ENCODE measurements around the gene XRCC5. TPM values are rescaled to one million over a fixed set of nuclear protein-coding genes. Genes with fewer than 3 reads are reported as not detected.
"Not testable (repeated sequence)": the region's sequence is repeated elsewhere in the genome, so short reads cannot be mapped to it uniquely, and the experiment has no call there.

XRCC5 gene
- 100 to 1,000 TPM; 487 to 501 TPM for total RNA-seq

DNA sequence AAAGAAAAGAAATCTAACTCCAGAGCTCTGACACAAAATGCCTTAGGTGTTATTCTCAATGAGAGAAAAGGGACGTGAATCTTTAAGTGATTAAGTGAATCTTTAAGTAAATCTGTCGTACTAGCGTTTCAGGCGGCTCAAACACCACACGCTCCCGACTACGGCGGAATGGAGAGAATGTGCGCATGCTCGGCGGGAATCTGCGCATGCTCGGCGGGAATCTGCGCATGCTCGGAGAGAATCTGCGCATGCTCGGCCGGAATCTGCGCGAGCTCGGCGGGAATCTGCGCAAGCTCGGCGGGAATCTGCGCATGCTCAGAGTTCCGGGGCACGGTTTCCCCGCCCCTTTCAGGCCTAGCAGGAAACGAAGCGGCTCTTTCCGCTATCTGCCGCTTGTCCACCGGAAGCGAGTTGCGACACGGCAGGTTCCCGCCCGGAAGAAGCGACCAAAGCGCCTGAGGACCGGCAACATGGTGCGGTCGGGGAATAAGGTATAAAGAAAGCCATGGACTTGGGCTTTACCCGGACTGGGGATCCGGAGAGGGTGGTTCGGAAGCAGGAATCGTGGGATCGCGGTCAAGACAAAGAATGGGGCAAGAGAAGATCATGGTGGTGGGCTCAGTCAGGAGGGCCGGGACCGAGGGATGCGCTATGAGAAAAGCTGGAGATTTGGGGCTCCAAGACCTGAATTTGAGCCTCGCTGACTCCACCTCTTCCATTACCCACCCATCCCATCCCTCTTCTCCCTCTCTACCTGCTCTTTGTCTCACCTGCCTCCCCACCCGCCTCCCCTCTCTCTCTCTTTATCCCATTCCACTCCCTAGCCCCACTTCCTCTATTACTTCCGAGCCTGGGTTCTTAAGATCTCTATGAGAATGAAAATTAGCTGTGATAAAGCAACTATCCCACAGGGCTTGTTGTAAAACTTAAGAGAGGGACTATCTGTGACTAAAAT lies at the start of gene XRCC5:
XRCC5 (plus strand) TSS at position 382 of the 955 bp plus-strand sequence; CDS start at position 471, 89 bp downstream.
- DNase-seq (ENCODE audit: low spot score in 2 of 2) (peak; percentile 97 to 99), ATAC-seq (peak; percentile 72 to 91)
- Mint-ChIP-seq H3K36me3 (peaks cover 46 to 51% of the 10 kb centered on the region in 2 donors), H3K9me3 (no peaks in the 10 kb centered on the region), H3K27ac (peak within 1 kb of the TSS; percentile 93 to 100)

GRCh38 chr2:216064014-216064630 lies 45.0 kb upstream of the XRCC5 start:
- peaks cover 0 to 7% of the 10 kb centered on the region in 2 donors for H3K36me3 Mint-ChIP-seq
- DNase-seq (ENCODE audit: low spot score in 2 of 2) (no peak), ATAC-seq (no peak)
- H3K9me3 Mint-ChIP-seq: no peaks in the 10 kb centered on the region
- H3K27ac Mint-ChIP-seq: no peak overlapping the region

GRCh38 chr2:216064665-216065064 lies 44.5 kb upstream of the XRCC5 start:
- DNase-seq (ENCODE audit: low spot score in 2 of 2) (no peak), ATAC-seq (no peak)
- Mint-ChIP-seq H3K9me3 (no peaks in the 10 kb centered on the region), H3K27ac (no peak overlapping the region), H3K36me3 (peaks cover 0 to 2% of the 10 kb centered on the region in 2 donors)

- H3K27ac Mint-ChIP-seq: no peak overlapping the region
- DNase-seq (ENCODE audit: low spot score in 2 of 2): no peak
- ATAC-seq: no peak
- no peaks in the 10 kb centered on the region for H3K36me3 Mint-ChIP-seq
- H3K9me3 Mint-ChIP-seq: no peaks in the 10 kb centered on the region
Measured at GRCh38 chr2:216066230-216066629, 42.9 kb upstream of the XRCC5 start.

GRCh38 chr2:216069028-216069427 lies 40.1 kb upstream of the XRCC5 start:
- ATAC-seq: no peak
- Mint-ChIP-seq H3K27ac (no peak overlapping the region), H3K36me3 (peaks cover 0 to 1% of the 10 kb centered on the region in 2 donors), H3K9me3 (no peaks in the 10 kb centered on the region)
- DNase-seq (ENCODE audit: low spot score in 2 of 2): no peak

DNA sequence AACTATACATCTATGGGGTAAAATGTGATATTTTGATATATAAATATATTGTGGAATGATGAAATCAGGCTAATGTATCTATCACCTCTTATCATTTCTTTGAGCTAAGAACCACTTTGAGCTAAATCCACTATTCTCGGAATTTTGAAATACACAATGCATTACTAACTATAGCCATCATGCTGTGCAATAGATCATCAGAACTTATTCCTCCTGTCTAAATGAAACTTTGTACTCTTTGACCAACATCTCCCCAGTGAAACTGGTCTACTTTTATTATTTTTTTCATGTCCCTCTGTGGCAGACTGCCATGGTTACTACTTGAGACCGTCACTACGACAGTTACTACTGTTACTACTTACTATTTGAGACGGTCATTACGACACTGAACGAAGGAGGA lies 39.0 kb upstream of the XRCC5 start:
- no peak overlapping the region for H3K27ac Mint-ChIP-seq
- no peak for DNase-seq (ENCODE audit: low spot score in 2 of 2)
- H3K36me3 Mint-ChIP-seq: peaks cover 0 to 8% of the 10 kb centered on the region in 2 donors
- H3K9me3 Mint-ChIP-seq: no peaks in the 10 kb centered on the region
- no peak for ATAC-seq

DNA sequence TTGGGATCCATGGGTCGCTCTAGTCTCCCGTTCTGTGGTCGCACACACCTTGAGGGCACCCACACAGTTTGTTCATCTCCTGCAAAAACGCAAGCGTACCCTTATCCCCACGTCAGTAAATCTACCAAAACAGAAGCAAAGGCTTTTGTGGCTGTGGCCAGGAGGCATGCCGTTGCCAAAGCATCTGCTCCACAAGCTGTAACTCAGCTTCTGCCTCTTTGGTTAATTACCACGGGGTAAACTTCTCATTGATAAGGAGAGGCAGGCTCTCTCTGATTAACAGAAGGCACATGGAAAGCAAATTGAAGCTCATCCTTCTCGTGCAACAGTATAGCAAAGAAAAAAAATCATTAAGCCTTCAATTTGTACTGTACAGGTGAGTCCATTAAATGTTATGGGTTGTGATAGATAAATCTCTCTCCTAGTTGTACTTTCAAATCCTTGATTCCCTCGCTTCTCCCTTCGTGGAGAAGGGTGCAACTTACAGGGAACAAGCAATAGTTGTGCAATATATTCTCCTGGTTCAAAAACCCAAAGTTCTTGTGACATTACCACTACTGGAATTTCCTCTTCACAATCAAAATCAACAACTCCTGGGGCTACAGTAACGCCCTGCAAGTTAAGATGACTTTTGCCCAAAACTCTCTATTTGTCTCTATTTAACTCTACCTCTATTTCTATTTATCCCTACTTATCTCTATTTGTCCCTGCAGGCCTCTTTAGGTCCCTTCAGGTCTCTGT lies 37.9 kb upstream of the XRCC5 start:
- no peak for ATAC-seq

GRCh38 chr2:216072473-216072872 lies 36.7 kb upstream of the XRCC5 start:
- DNase-seq (ENCODE audit: low spot score in 2 of 2): no peak
- Mint-ChIP-seq H3K36me3 (peaks cover 0 to 8% of the 10 kb centered on the region in 2 donors), H3K9me3 (no peaks in the 10 kb centered on the region), H3K27ac (no peak overlapping the region)
- no peak for ATAC-seq

More for the DNA sequence above, 37.9 kb upstream of the XRCC5 start:
- Mint-ChIP-seq H3K27ac (peak overlapping the region in 1 of 2 donors; percentile 62), H3K9me3 (no peaks in the 10 kb centered on the region), H3K36me3 (peaks cover 0 to 8% of the 10 kb centered on the region in 2 donors)
- DNase-seq (ENCODE audit: low spot score in 2 of 2): no peak

DNA sequence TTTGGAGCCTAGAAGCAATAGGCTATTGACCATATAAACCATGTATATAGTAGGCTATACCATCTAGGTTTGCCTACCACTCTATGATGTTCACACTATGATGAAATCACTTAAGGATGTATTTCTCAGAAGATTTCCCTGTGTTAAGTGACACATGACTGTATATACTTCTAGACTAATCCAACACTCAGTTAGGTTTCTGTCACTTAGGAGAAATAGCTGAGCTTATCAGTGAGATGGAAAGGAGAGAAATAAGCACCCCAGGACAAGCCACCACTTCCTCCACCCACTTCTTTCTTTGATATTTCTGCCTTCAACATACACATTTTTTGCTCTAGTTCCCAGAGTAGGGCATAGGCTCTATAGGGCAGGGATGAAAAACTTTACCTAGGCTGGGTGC lies 35.4 kb upstream of the XRCC5 start:
- peaks cover 0 to 8% of the 10 kb centered on the region in 2 donors for H3K36me3 Mint-ChIP-seq
- H3K9me3 Mint-ChIP-seq: no peaks in the 10 kb centered on the region
- ATAC-seq (peak; percentile 36 to 63), DNase-seq (ENCODE audit: low spot score in 2 of 2) (no peak)
- H3K27ac Mint-ChIP-seq: peak overlapping the region in 1 of 2 donors; percentile 50

DNA sequence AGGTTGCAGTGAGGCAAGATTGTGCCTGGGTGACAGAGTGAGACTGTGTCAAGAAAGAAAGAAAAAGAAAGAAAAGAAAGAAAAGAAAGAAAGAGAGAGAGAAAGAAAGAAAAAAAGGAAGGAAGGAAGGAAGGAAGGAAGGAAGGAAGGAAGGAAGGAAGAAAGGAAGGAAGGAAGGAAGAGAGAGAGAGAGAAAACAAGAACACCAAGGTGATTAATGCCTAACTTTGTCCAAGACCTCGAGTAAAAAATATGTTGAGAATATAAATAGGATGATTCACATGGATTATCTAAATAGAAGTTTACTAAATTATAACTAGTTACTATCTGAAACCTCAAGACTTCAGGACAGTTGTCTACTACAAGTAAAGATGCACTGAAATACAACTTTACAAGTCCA lies 34.8 kb upstream of the XRCC5 start:
- no peaks in the 10 kb centered on the region for H3K9me3 Mint-ChIP-seq
- DNase-seq (ENCODE audit: low spot score in 2 of 2) (no peak), ATAC-seq (no peak)
- peak overlapping the region in 1 of 2 donors; percentile 50 for H3K27ac Mint-ChIP-seq
- peaks cover 0 to 8% of the 10 kb centered on the region in 2 donors for H3K36me3 Mint-ChIP-seq

DNA sequence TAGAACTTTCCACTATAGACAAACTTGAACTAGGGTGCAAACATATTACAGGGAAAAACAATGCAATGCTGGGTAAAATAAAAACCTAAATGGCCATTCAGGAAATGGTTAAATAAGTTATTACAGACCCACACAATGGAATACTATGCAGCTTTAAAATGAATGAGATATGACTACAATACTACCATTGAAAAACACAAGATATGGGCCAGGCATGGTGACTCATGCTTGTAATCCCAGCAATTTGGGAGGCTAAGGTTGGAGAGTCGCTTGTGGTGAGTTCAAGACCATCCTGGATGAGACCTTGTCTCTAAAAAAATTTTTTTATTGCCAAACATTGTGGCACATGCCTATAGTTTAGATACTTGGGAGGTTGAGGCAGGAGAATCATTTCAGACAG lies 34.4 kb upstream of the XRCC5 start:
- DNase-seq (ENCODE audit: low spot score in 2 of 2) (no peak), ATAC-seq (no peak)
- no peaks in the 10 kb centered on the region for H3K9me3 Mint-ChIP-seq

GRCh38 chr2:216075510-216076485 lies 33.4 kb upstream of the XRCC5 start:
- DNase-seq (ENCODE audit: low spot score in 2 of 2): no peak
- Mint-ChIP-seq H3K27ac (no peak overlapping the region), H3K9me3 (no peaks in the 10 kb centered on the region), H3K36me3 (peaks cover 0 to 8% of the 10 kb centered on the region in 2 donors)
- ATAC-seq: no peak

More for the DNA sequence above, 34.4 kb upstream of the XRCC5 start:
- H3K27ac Mint-ChIP-seq: peak overlapping the region in 1 of 2 donors; percentile 50
- peaks cover 0 to 8% of the 10 kb centered on the region in 2 donors for H3K36me3 Mint-ChIP-seq

GRCh38 chr2:216078776-216079175 lies 30.4 kb upstream of the XRCC5 start:
- no peak for ATAC-seq
- peaks cover 5 to 14% of the 10 kb centered on the region in 2 donors for H3K36me3 Mint-ChIP-seq
- H3K9me3 Mint-ChIP-seq: no peaks in the 10 kb centered on the region
- no peak overlapping the region for H3K27ac Mint-ChIP-seq
- DNase-seq (ENCODE audit: low spot score in 2 of 2): no peak

- not testable (repeated sequence) for ATAC-seq; H3K36me3 Mint-ChIP-seq; H3K9me3 Mint-ChIP-seq; H3K27ac Mint-ChIP-seq; DNase-seq (ENCODE audit: low spot score in 2 of 2)
Measured at GRCh38 chr2:216080048-216080447, 29.1 kb upstream of the XRCC5 start.

DNA sequence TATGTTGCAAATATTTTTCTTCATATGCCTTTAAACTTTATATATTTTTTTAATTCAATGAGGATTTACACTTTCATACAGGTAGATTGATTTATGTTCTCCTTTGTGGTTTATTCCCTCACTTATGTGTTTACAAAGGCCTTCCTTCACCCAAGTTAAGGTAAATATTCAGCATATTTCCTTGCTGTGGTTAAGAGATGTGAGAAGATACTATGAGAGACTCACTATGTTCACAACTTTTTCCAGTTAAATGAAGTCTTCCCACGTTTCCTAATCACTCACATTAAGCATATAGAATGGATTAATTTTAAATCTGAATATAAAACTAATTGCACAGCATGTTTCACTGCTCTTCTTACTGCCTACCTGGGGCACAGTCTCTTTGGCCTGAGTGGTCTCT lies 28.1 kb upstream of the XRCC5 start:
- Mint-ChIP-seq H3K9me3 (no peaks in the 10 kb centered on the region), H3K36me3 (peaks cover 5 to 6% of the 10 kb centered on the region in 2 donors), H3K27ac (peak overlapping the region; percentile 85)
- DNase-seq (ENCODE audit: low spot score in 2 of 2): no peak
- no peak for ATAC-seq

Measured in activated naive CD4-positive, alpha-beta T cell treated with anti-CD3 and anti-CD28 coated beads, Interleukin-2, amount 50 U/mL, for 72 hours (primary cell).